ENCODE results near the gene LOXHD1.

DNA sequence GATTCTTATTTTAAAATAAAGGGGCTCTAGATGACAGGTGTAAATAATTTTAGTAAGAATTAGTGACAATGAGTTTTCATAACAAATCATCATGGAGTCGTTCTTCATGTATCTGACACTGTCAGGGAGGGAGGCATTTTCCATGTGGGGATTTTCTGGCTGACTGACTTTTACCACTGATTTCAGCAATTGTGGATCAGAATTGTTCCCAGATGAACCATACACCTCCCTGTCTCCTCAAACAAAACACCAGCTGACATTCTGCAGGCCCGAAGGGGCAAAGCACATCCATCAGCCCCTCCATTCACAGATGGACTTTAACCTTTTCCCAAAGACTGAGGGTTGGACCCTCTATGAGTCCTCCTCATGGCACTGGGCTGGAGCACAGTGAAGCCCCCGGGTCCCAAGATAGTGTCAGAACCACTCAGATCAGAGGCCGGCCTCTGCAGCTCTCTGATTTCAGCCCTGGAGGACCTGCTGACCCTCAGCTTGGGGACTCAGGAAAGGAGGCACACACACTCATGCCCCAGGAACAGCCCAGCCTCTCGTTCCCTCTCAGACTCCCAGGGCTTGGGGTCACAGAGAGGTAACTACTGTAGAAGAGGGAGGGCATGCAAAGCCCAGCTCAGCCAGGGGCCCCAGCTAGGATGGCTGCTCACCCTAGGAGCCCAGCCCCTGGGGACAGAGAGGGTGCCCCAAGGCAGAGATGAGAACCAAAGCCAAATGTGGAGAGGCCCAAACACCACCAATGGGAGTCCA, 43.2 kb upstream of the LOXHD1 start:
- TF ChIP-seq, protein P1, sequence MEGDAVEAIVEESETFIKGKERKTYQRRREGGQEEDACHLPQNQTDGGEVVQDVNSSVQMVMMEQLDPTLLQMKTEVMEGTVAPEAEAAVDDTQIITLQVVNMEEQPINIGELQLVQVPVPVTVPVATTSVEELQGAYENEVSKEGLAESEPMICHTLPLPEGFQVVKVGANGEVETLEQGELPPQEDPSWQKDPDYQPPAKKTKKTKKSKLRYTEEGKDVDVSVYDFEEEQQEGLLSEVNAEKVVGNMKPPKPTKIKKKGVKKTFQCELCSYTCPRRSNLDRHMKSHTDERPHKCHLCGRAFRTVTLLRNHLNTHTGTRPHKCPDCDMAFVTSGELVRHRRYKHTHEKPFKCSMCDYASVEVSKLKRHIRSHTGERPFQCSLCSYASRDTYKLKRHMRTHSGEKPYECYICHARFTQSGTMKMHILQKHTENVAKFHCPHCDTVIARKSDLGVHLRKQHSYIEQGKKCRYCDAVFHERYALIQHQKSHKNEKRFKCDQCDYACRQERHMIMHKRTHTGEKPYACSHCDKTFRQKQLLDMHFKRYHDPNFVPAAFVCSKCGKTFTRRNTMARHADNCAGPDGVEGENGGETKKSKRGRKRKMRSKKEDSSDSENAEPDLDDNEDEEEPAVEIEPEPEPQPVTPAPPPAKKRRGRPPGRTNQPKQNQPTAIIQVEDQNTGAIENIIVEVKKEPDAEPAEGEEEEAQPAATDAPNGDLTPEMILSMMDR (IDR thresholded peaks at IDR 0.05 in 4 of 5, conservative IDR thresholded peaks at IDR 0.05 in 1 of 5): no peak
- TF ChIP-seq POLR2A (IDR thresholded peaks at IDR 0.05): no peak

All from gastrocnemius medialis (tissue), 4 donors.